Ectodermal cell (in vitro differentiated cells): Measurements from ENCODE around the gene DOK5.
A peak's percentile ranks its signal among the peaks of the same experiment; 100 is the strongest.

Source experiments
- H3K27ac ChIP-seq: 2 replicates; pipeline ENCODE4 v1.7.0; 2013; ENCODE audit warnings: mild to moderate bottlenecking, low read depth, low read length; ENCODE audit not compliant: insufficient read depth, poor library complexity, severe bottlenecking
- H3K27me3 ChIP-seq: 2 replicates; pipeline ENCODE4 v1.7.0; 2013; ENCODE audit warnings: mild to moderate bottlenecking, low read length; ENCODE audit not compliant: insufficient read depth, control insufficient read depth, poor library complexity, severe bottlenecking
- H3K36me3 ChIP-seq: one replicate; pipeline ENCODE4 v1.7.0; 2013; ENCODE audit warnings: low read length; ENCODE audit not compliant: control insufficient read depth, insufficient read depth
- H3K4me1 ChIP-seq: one replicate; pipeline ENCODE4 v1.7.0; 2013; ENCODE audit warnings: low read length; ENCODE audit not compliant: control insufficient read depth, insufficient read depth
- H3K4me3 ChIP-seq: 2 replicates; pipeline ENCODE4 v1.7.0; 2013; ENCODE audit warnings: low read depth, low read length, control low read depth; ENCODE audit not compliant: insufficient read depth
- H3K9me3 ChIP-seq: 2 replicates; pipeline ENCODE4 v1.7.0; 2013; ENCODE audit warnings: mild to moderate bottlenecking, low read length, moderate library complexity; ENCODE audit not compliant: control insufficient read depth
- WGBS, 2 experiments: methylation state at CpG; one replicate each; pipeline ENCODE4 v1.1.7; 2013; ENCODE audit warnings: missing lambda C conversion rate in 2 of 2; 5-methylcytosine and 5-hydroxymethylcytosine counted together

DOK5 gene

DNA sequence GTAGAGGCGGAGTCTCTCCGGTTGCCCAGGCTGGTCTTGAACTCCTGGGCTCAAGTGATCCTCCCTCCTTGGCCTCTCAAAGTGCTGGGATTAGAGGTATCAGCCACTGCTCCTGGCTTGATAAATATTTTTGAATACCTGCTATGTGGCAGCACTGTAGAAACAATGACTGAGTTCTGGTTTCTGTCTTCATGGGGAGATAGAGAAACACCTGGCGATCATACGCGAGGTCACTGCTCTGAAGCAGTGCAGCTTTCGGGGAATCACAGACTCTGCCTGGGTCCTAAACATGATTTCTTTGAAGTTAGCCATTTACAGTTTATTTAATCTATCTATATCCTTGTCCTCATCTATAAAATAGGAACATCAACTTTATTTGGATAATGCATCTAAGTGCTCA is 31.2 kb downstream of the DOK5 start:
- Histone ChIP-seq H3K27ac (no peak overlapping the region), H3K4me1 (peaks cover 12% of the 10 kb centered on the region), H3K27me3 (no peaks in the 10 kb centered on the region), H3K36me3 (no peaks in the 10 kb centered on the region), H3K9me3 (no peaks in the 10 kb centered on the region), H3K4me3 (no peak overlapping the region)
- 93 to 94% methylated on average over 6 of the region's 6 CpGs for WGBS, 2 experiments

DNA sequence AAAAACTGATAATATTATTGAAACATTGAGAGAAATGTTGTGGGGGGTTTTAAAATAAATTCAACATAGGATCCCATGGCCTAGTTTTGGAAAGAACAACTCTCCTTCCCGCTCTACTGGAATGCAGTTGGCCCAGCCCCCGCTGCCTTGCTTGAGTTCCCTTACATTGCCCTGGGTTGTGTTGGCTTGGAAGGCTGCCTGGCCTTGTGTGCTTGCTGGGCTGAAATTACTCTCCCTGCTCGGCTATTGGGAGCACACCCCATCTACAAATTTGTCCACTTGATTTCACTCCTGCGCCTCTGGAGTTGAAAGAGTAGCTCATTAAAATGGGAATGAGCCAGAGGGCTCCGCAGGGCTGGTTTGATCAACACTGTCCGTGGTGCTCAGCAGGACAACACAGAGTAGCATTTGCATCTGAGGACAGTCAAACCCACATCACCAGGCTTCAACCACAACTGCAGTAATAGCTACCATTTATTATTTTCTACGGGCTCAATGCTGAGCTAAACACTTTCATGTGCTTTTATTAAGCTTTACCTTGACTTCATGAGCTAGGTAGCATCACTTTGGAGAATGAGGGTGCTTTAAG is 35.2 kb downstream of the DOK5 start:
- peaks cover 5% of the 10 kb centered on the region for H3K9me3 ChIP-seq
- no peak overlapping the region for H3K27ac ChIP-seq
- peaks cover 12% of the 10 kb centered on the region for H3K4me1 ChIP-seq
- no peak overlapping the region for H3K4me3 ChIP-seq
- H3K36me3 ChIP-seq, result no peaks in the 10 kb centered on the region
- 34 to 40% methylated on average over 7 of the region's 7 CpGs for WGBS, 2 experiments
- H3K27me3 ChIP-seq, result no peaks in the 10 kb centered on the region

DNA sequence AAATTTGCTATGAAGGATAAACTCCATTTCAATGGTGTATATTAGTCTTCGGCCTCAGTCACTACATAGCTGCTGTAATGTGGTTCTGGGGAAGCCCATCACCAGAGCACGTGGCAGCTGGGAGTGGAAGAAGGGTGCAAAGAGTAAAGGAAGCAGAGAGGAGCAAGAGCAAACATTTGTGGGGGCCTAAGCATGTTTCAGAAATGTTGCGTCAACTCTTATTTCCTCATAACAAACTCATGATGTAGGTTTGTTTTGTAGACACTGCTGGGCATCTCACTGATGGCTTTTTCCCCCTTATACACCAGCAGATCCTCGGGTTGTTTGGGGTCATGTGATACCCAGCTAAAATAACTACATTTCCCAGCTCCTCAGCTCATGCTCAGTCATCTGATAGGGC is 37.3 kb downstream of the DOK5 start:
- no peak overlapping the region for H3K4me3 ChIP-seq
- H3K9me3 ChIP-seq, result peaks cover 5% of the 10 kb centered on the region
- 97 to 98% methylated on average over 4 of the region's 4 CpGs for WGBS, 2 experiments
- peaks cover 12% of the 10 kb centered on the region for H3K4me1 ChIP-seq
- H3K27ac ChIP-seq, result no peak overlapping the region
- no peaks in the 10 kb centered on the region for H3K36me3 ChIP-seq
- H3K27me3 ChIP-seq, result no peaks in the 10 kb centered on the region

DNA sequence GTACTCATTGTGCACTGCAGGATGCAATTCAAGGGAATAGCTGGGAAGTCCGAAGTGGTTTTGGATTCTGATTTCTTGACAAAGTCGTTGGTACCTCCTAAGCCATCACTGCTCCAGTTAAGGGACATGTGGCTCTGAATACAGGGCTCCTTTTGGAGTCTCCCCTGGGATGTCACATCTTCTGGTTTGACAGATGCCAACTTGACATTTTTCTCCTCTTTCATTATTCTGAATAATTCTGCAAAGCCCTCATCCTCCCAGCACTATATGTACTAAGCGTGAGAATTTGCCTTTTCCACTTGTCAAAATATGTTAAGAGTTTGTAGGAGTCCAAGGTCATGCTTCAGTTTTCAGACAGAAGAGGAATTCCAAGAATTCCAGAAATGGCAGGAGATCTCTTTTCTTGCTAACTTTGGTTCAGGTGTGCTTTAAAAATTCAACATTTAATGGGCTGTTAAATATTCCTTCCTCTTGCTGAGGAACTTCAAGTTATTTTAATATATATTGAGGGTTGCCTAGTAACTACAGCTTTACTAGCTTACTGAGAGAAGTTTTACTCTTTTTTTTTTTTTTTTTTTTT is 38.7 kb downstream of the DOK5 start:
- no peaks in the 10 kb centered on the region for H3K27me3 ChIP-seq
- no peaks in the 10 kb centered on the region for H3K36me3 ChIP-seq
- peaks cover 12% of the 10 kb centered on the region for H3K4me1 ChIP-seq
- WGBS, 2 experiments, result 80 to 87% methylated on average over 3 of the region's 3 CpGs
- H3K27ac ChIP-seq, result no peak overlapping the region
- H3K9me3 ChIP-seq, result peaks cover 5% of the 10 kb centered on the region
- H3K4me3 ChIP-seq, result no peak overlapping the region

DNA sequence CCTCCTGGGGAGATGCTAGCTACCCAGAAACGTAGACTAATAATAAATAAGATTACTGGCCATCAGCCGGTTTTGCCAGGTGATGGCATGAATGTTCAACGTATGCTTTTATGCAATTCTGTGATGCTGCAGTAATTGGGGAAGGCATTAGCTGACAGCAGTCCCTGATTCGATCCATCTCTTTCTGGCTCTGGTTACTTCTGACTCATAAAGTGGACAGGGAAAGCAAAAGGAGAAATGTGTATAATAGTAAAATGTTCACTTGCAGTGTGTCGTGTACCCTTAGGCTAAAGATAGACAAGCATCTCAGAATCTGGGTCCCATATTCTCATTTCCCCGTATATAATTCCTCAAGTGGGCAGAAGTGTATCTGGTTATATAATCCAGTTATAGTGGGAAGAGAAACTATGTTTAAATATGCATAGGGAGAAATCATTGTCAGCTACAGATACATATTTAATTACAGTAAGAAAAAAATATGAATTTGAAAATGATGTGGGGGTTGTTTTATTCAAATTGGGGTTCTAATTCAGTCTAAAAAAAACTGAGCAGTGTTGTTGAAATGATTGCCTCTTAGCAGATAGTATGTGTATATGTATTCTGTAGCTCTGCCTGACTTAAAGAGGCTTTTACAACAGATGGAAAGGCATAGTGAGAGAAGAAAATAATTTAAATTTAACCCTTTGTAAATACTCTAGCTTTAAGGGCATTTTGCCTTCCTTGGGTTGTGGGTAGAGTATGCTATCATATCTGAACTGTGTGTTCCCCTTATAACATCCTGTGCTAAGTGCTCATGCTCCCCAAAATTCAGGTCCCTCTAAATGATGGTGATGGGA is 40.6 kb downstream of the DOK5 start:
- H3K4me3 ChIP-seq, result no peak overlapping the region
- H3K27ac ChIP-seq, result no peak overlapping the region
- no peaks in the 10 kb centered on the region for H3K27me3 ChIP-seq
- H3K9me3 ChIP-seq, result peaks cover 5% of the 10 kb centered on the region
- 93% methylated on average over 6 of the region's 6 CpGs for WGBS, 2 experiments
- H3K4me1 ChIP-seq, result no peaks in the 10 kb centered on the region
- H3K36me3 ChIP-seq, result no peaks in the 10 kb centered on the region

DNA sequence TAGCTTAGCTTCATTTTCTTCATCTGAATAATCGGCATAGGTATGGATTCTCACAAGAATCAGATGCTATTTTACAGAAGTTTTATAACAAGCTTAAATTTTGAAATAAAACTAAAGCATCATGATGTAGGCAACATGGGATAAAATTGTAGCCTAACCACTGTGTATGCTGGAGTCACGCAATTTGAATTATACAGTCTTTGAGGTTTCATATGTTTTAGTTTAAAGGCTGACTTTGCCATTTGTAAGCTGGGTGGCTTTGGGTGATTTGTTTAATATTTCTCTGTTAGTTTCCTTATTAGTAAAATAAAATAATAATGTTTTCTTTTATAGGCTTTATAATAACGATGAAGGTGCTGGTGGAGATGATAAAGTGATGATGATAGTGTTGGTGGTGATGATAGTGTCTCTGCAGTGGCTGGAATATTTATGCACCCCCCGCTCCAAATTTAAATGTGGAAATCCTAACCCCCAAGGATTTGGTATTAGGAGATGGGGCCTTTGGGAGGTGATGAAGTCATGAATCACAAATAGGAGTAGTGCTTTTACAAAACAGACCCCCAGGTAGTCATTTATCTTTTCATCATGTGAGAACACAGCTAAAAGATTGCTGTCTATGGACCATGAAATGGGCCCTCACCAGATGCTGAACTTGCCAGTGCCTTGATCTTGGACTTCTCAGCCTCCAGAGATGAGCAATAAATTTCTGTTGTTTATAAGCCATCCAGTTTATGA is 42.0 kb downstream of the DOK5 start:
- Histone ChIP-seq H3K36me3 (no peaks in the 10 kb centered on the region), H3K27me3 (no peaks in the 10 kb centered on the region), H3K9me3 (peaks cover 5% of the 10 kb centered on the region), H3K27ac (no peak overlapping the region), H3K4me3 (no peak overlapping the region), H3K4me1 (no peaks in the 10 kb centered on the region)
- 92 to 94% methylated on average over 4 of the region's 4 CpGs for WGBS, 2 experiments

DNA sequence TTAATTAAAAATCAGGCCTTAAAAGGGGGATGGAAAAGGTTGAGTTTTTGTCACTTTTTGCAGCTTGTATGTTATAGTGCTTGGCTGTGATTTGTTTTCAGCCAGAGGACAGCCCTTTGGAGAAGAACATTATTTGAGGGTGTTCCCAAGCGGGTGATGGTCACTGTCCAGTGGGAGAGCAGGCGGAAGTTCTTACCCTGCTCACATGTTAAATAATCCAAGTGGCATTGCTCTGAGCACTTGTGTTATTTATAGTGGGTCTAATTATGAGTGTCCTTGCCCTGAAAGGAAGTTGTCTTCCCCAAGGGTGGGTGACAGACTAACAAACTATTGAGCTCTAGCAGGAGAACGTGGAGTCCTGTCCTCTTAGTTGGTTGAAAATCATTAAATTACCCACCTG is 49.5 kb downstream of the DOK5 start:
- Histone ChIP-seq H3K36me3 (no peaks in the 10 kb centered on the region), H3K4me1 (peaks cover 24% of the 10 kb centered on the region), H3K4me3 (no peak overlapping the region), H3K27me3 (no peaks in the 10 kb centered on the region), H3K27ac (no peak overlapping the region), H3K9me3 (no peaks in the 10 kb centered on the region)
- 94 to 95% methylated on average over 3 of the region's 3 CpGs for WGBS, 2 experiments

DNA sequence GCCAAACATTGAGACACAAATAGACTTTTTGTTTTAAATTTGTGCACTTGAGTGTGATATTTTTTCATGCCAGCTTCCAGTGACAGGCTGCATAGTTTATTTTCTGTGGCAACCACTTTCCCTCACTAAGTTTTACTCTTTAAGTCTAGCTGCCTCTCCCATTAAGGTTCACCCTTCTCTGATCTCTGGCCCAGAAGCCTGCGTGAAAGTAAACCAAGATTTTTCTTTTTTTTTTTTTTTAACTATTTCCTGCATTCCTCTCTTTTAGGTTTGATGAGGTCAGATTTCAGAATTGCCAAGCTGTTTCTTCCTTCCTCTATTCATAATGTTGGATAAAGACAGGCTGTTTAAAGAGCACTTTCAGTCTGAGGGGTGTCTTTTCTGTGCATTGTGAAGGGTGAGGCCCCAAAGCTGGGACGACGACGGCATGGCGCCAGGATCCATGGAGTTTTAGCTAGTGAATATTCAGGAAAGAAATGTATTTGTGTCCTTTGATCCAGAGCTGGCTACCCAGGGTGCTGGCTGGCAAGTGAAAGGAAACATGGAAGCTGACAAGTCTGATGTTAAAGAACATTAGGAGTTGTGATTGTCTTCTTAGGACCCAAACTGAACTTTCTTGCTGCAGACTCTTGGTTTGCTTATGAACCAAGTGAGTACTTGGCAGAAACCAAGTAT is 50.7 kb downstream of the DOK5 start:
- Histone ChIP-seq H3K27me3 (no peaks in the 10 kb centered on the region), H3K36me3 (no peaks in the 10 kb centered on the region), H3K4me3 (no peak overlapping the region), H3K9me3 (no peaks in the 10 kb centered on the region), H3K27ac (peak overlapping the region; percentile 31), H3K4me1 (peaks cover 24% of the 10 kb centered on the region)
- 23 to 27% methylated on average over 5 of the region's 5 CpGs for WGBS, 2 experiments

DNA sequence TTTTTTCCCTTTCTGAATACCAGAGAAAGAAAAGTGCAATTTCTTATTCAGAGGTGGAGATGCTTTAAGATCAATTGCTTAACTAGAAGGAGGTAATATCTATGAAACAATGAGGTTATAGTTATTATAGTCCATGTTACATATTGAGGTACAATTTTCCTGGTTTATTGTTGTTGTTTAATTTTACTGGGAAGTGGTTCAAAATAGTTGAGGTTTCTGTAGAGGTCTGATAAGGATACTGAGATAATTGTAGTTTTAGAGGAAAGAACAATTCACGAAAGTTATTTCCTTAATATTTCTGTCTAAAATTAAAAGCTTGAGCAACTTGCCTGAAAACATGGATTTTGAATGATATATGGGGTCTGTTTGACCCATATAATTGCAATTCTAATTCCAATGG is 51.4 kb downstream of the DOK5 start:
- Histone ChIP-seq H3K9me3 (no peaks in the 10 kb centered on the region), H3K4me3 (no peak overlapping the region)
- WGBS, 2 experiments, result 100% methylated on average over 1 of the region's 1 CpG

More for the DNA sequence above, 51.4 kb downstream of the DOK5 start:
- no peaks in the 10 kb centered on the region for H3K36me3 ChIP-seq
- peaks cover 24% of the 10 kb centered on the region for H3K4me1 ChIP-seq
- no peaks in the 10 kb centered on the region for H3K27me3 ChIP-seq
- no peak overlapping the region for H3K27ac ChIP-seq
